ENCODE measurements around the gene RGS7. TPM values are rescaled to one million over a fixed set of nuclear protein-coding genes. Genes with fewer than 3 reads are reported as not detected.

Gene RGS7
- total and polyA plus RNA-seq, 7 donors = 0.04 TPM; not detected in 6

- H3K27ac ChIP-seq = no peak overlapping the region
- 7 to 18% (median 18%) methylated on average over 1 of the region's 1 CpG for WGBS, 3 donors
- H3K4me1 ChIP-seq = no peaks in the 10 kb centered on the region
- ATAC-seq (no peak), DNase-seq (no peak)
- intact Hi-C loops (cut with DNase I) = no loop called here
- no peak overlapping the region for H3K4me3 ChIP-seq
- H3K27me3 ChIP-seq (ENCODE audit: insufficient read depth in 3 of 3, low read length in 2 of 3) = no peaks in the 10 kb centered on the region
- no peaks in the 10 kb centered on the region for H3K9me3 ChIP-seq
- H3K36me3 ChIP-seq (ENCODE audit: insufficient read depth in 1 of 2, low read depth in 1 of 2) = no peaks in the 10 kb centered on the region
- TF ChIP-seq CTCF (IDR thresholded peaks at IDR 0.05) = no peak
These were observed 20.7 kb downstream of the RGS7 start for GRCh38 chr1:241336335-241336734.

GRCh38 chr1:241332987-241333386, 24.0 kb downstream of the RGS7 start:
- no peak overlapping the region for H3K4me3 ChIP-seq
- H3K4me1 ChIP-seq = no peaks in the 10 kb centered on the region
- DNase-seq = no peak
- no peak for TF ChIP-seq CTCF (IDR thresholded peaks at IDR 0.05)
- no peak overlapping the region for H3K27ac ChIP-seq
- 34 to 41% (median 39%) methylated on average over 2 of the region's 2 CpGs for WGBS, 3 donors
- intact Hi-C loops (cut with DNase I) = no loop called here
- no peaks in the 10 kb centered on the region for H3K9me3 ChIP-seq
- no peaks in the 10 kb centered on the region for H3K27me3 ChIP-seq (ENCODE audit: insufficient read depth in 3 of 3, low read length in 2 of 3)
- no peaks in the 10 kb centered on the region for H3K36me3 ChIP-seq (ENCODE audit: insufficient read depth in 1 of 2, low read depth in 1 of 2)
- ATAC-seq = no peak

- DNase-seq (no peak), ATAC-seq (no peak)
- Histone ChIP-seq H3K4me1 (no peaks in the 10 kb centered on the region), H3K4me3 (no peak overlapping the region), H3K36me3 (ENCODE audit: insufficient read depth in 1 of 2, low read depth in 1 of 2) (no peaks in the 10 kb centered on the region), H3K27ac (no peak overlapping the region), H3K27me3 (ENCODE audit: insufficient read depth in 3 of 3, low read length in 2 of 3) (no peaks in the 10 kb centered on the region), H3K9me3 (no peaks in the 10 kb centered on the region)
- no peak for TF ChIP-seq CTCF (IDR thresholded peaks at IDR 0.05)
- 43 to 48% (median 44%) methylated on average over 4 of the region's 4 CpGs for WGBS, 3 donors
- intact Hi-C loops (cut with DNase I) = no loop called here
These were observed 25.0 kb downstream of the RGS7 start for GRCh38 chr1:241332037-241332409.

GRCh38 chr1:241331328-241332036, 25.5 kb downstream of the RGS7 start:
- no peaks in the 10 kb centered on the region for H3K27me3 ChIP-seq (ENCODE audit: insufficient read depth in 3 of 3, low read length in 2 of 3)
- ATAC-seq (no peak), DNase-seq (no peak)
- H3K4me3 ChIP-seq = no peak overlapping the region
- no peaks in the 10 kb centered on the region for H3K9me3 ChIP-seq
- intact Hi-C loops (cut with DNase I) = no loop called here
- H3K4me1 ChIP-seq = no peaks in the 10 kb centered on the region
- H3K36me3 ChIP-seq (ENCODE audit: insufficient read depth in 1 of 2, low read depth in 1 of 2) = no peaks in the 10 kb centered on the region
- no peak overlapping the region for H3K27ac ChIP-seq
- no peak for TF ChIP-seq CTCF (IDR thresholded peaks at IDR 0.05)
- WGBS, 3 donors = 45 to 51% (median 48%) methylated on average over 3 of the region's 3 CpGs

Measured in psoas muscle (tissue), 8 donors.